ENCODE results near the gene DDN. TPM values are rescaled to one million over a fixed set of nuclear protein-coding genes. Genes with fewer than 3 reads are reported as not detected.

The DDN gene
- total RNA-seq, 1 experiment from 2014 or later = 0.35 TPM

GRCh38 chr12:48946205-48946604 is 53.0 kb downstream of the DDN start:
- no peak overlapping the region for H2BK12ac ChIP-seq (ENCODE audit: insufficient read length, low read depth, low read length)
- no peak overlapping the region for H3K27ac ChIP-seq (ENCODE audit: insufficient read length, low read depth, low read length)
- no peaks in the 10 kb centered on the region for H3K9me3 ChIP-seq (ENCODE audit: control insufficient read depth, low read depth, low read length)
- H4K91ac ChIP-seq (ENCODE audit: insufficient read length, low read depth, low read length) = no peak overlapping the region
- H3K14ac ChIP-seq (ENCODE audit: insufficient read depth, low read length) = no peak overlapping the region
- no peak overlapping the region for H3K4ac ChIP-seq (ENCODE audit: low read depth, low read length)
- H3K9ac ChIP-seq (ENCODE audit: extremely low read depth, insufficient read length, low read length) = no peak overlapping the region
- H2BK120ac ChIP-seq (ENCODE audit: low read depth, low read length, poor library complexity, severe bottlenecking) = no peak overlapping the region
- H3T11ph ChIP-seq (ENCODE audit: low read length) = no peak overlapping the region
- H2AK5ac ChIP-seq (ENCODE audit: insufficient read length, low read length) = no peak overlapping the region
- H2BK20ac ChIP-seq (ENCODE audit: low read depth, low read length, poor library complexity, severe bottlenecking) = no peak overlapping the region
- Mint-ChIP-seq H3K36me3 (ENCODE audit: insufficient read depth in 1 of 3, low read depth in 3 of 3) (peaks cover 0 to 41% (median 20%) of the 10 kb centered on the region in 3 experiments; a peak in 6 of 7 replicates), H3K4me1 (peaks cover 11 to 13% of the 10 kb centered on the region in 2 experiments), H3K27me3 (ENCODE audit: low read depth) (no peaks in the 10 kb centered on the region), H3K9me3 (no peaks in the 10 kb centered on the region), H3K4me3 (no peak overlapping the region), H3K27ac (no peak overlapping the region)
- no peak for DNase-seq
- no peaks in the 10 kb centered on the region for H3K4me1 ChIP-seq (ENCODE audit: insufficient read depth, low read length)
- H3K23me2 ChIP-seq (ENCODE audit: insufficient read length, low read depth, low read length, poor library complexity, severe bottlenecking) = no peaks in the 10 kb centered on the region
- H2BK5ac ChIP-seq (ENCODE audit: insufficient read length, low read length) = no peak overlapping the region
- H3K56ac ChIP-seq (ENCODE audit: insufficient read length, low read depth, low read length) = no peak overlapping the region
- H2BK15ac ChIP-seq (ENCODE audit: low read depth, low read length) = no peak overlapping the region
- peaks cover 25% of the 10 kb centered on the region; the same call in 1 of the 2 replicates for H3K79me2 ChIP-seq (ENCODE audit: insufficient read depth, low read length)
- no peaks in the 10 kb centered on the region for H3K27me3 ChIP-seq (ENCODE audit: insufficient read depth, low read length)
- H3K79me1 ChIP-seq (ENCODE audit: insufficient read depth, low read depth, low read length, poor library complexity, severe bottlenecking) = peaks cover 16% of the 10 kb centered on the region
- H4K20me1 ChIP-seq (ENCODE audit: control insufficient read depth, insufficient read depth, insufficient read length) = no peaks in the 10 kb centered on the region
- no peak overlapping the region for H4K5ac ChIP-seq (ENCODE audit: insufficient read length, low read depth, low read length)
- TF ChIP-seq CTCF (conservative IDR thresholded peaks at IDR 0.05) = no peak
- H4K8ac ChIP-seq (replicated peaks; ENCODE audit: insufficient read length, low read depth, low read length) = no peak overlapping the region
- no peak overlapping the region for H3K4me2 ChIP-seq (ENCODE audit: insufficient read depth, insufficient read length, low read length)
- no peak overlapping the region for H3K18ac ChIP-seq (ENCODE audit: insufficient read length, low read depth, low read length)
- H2AFZ ChIP-seq (ENCODE audit: low read length) = no peak overlapping the region
- no peak overlapping the region for H3K23ac ChIP-seq (ENCODE audit: insufficient read length, low read depth, low read length)

Other genes starting within 250 kb of the DDN start
- 30.2 and 31.1 TPM in 2 replicates for gene ADCY6, start 210.3 kb downstream of the DDN start, total RNA-seq (2021)
- gene CACNB3, start 180.9 kb downstream of the DDN start, total RNA-seq (2021) = 34.9 and 35.1 TPM in 2 replicates
- 98.1 and 104 TPM in 2 replicates for gene DDX23, start 147.2 kb downstream of the DDN start, total RNA-seq (2021)
- 9.5 and 9.7 TPM in 2 replicates for gene RND1, start 133.5 kb downstream of the DDN start, total RNA-seq (2021)
- 40.8 and 43.6 TPM in 2 replicates for gene FKBP11, start 73.9 kb downstream of the DDN start, total RNA-seq (2021)
- gene ARF3, start 41.9 kb downstream of the DDN start, total RNA-seq (2021) = 254 and 263 TPM in 2 replicates
- gene WNT10B, start 27.6 kb downstream of the DDN start, total RNA-seq (2021) = 0.37 and 0.53 TPM in 2 replicates
- not detected in 2 replicates for gene WNT1, start 21.1 kb downstream of the DDN start, total RNA-seq (2021)
- gene PRKAG1, start 19.4 kb upstream of the DDN start, total RNA-seq (2021) = 34.8 and 36.7 TPM in 2 replicates
- 83.9 and 93.7 TPM in 2 replicates for gene KMT2D, start 61.4 kb upstream of the DDN start, total RNA-seq (2021)
- gene RHEBL1, start 70.6 kb upstream of the DDN start, total RNA-seq (2021) = 4.0 and 4.1 TPM in 2 replicates
- 0.13 and 0.20 TPM in 2 replicates for gene DHH, start 95.4 kb upstream of the DDN start, total RNA-seq (2021)
- 50.4 and 55.1 TPM in 2 replicates for gene LMBR1L, start 111.5 kb upstream of the DDN start, total RNA-seq (2021)
- gene TUBA1B, start 132.0 kb upstream of the DDN start, total RNA-seq (2021) = 2,063 and 2,102 TPM in 2 replicates
- gene TUBA1A, start 189.7 kb upstream of the DDN start, total RNA-seq (2021) = 148 and 149 TPM in 2 replicates